Stimulated activated naive CD8-positive, alpha-beta T cell treated with anti-CD3 and anti-CD28 coated beads, Interleukin-15, amount 100 ng/mL, for 72 hours (primary cell): ENCODE data around the gene MOB3B.

ENCODE experiments used
- ATAC-seq: fragments of 150-1000 bp; cut with Tn5 transposase; 2 replicates; pipeline ENCODE4 v1.10.0; 2021; ENCODE audit warnings: mild to moderate bottlenecking, moderate library complexity
- DNase-seq, 2 donors: peaks; one replicate each; pipeline ENCODE4 v3.0.0; 2021 to 2022
- H3K27ac Mint-ChIP-seq, 2 donors: one replicate each; pipeline ENCODE4 v1.8.0; 2022; ENCODE audit warnings: mild to moderate bottlenecking in 2 of 2, mixed read lengths in 2 of 2, moderate library complexity in 2 of 2
- H3K27me3 Mint-ChIP-seq: one replicate; pipeline ENCODE4 v1.8.0; 2022; ENCODE audit warnings: mixed read lengths
- H3K4me1 Mint-ChIP-seq: one replicate; pipeline ENCODE4 v1.8.0; 2022; ENCODE audit warnings: mild to moderate bottlenecking, mixed read lengths
- H3K4me3 Mint-ChIP-seq, 2 donors: one replicate each; pipeline ENCODE4 v1.8.0; 2022; ENCODE audit warnings: mild to moderate bottlenecking in 2 of 2, mixed read lengths in 2 of 2, moderate library complexity in 1 of 2
- H3K9me3 Mint-ChIP-seq, 2 donors: one replicate each; pipeline ENCODE4 v1.8.0; 2022; ENCODE audit warnings: mixed read lengths in 2 of 2

The MOB3B gene

GRCh38 chr9:27529316-27530278 lies at the start of gene MOB3B:
MOB3B (minus strand) TSS chr9:27529814; CDS start chr9:27455550, 74,264 bp downstream.
- Mint-ChIP-seq H3K9me3 (no peaks in the 10 kb centered on the region), H3K27me3 (peaks cover 28% of the 10 kb centered on the region), H3K27ac (peak within 1 kb of the TSS; percentile 77 to 82), H3K4me3 (peak within 1 kb of the TSS; percentile 89 to 91), H3K4me1 (peaks cover 19% of the 10 kb centered on the region)
- ATAC-seq (peak; percentile 89), DNase-seq (peak; percentile 79 to 80)

GRCh38 chr9:27573634-27574590 lies 44.3 kb upstream of the MOB3B start:
- Mint-ChIP-seq H3K27me3 (no peaks in the 10 kb centered on the region), H3K27ac (peak overlapping the region; percentile 100), H3K4me1 (peaks cover 26% of the 10 kb centered on the region), H3K4me3 (peak overlapping the region; percentile 89 to 95), H3K9me3 (peaks cover 12 to 13% of the 10 kb centered on the region in 2 donors)
- ATAC-seq (peak; percentile 84), DNase-seq (peak; percentile 91 to 96)

GRCh38 chr9:27572918-27573633 lies 43.5 kb upstream of the MOB3B start, which contains the start of gene C9orf72:
C9orf72 (minus strand) TSS chr9:27573481; CDS start chr9:27567120, 6,361 bp downstream.
- H3K4me3 Mint-ChIP-seq = peak within 1 kb of the TSS; percentile 89 to 95
- peak; percentile 86 to 92 for DNase-seq
- peak; percentile 81 for ATAC-seq
- peaks cover 26% of the 10 kb centered on the region for H3K4me1 Mint-ChIP-seq
- peaks cover 3 to 10% of the 10 kb centered on the region in 2 donors for H3K9me3 Mint-ChIP-seq
- H3K27me3 Mint-ChIP-seq = no peaks in the 10 kb centered on the region
- peak within 1 kb of the TSS; percentile 100 for H3K27ac Mint-ChIP-seq

GRCh38 chr9:27572566-27572917 lies 42.9 kb upstream of the MOB3B start:
- H3K9me3 Mint-ChIP-seq = peaks cover 0 to 8% of the 10 kb centered on the region in 2 donors
- DNase-seq (no peak), ATAC-seq (peak; percentile 75)
- H3K4me3 Mint-ChIP-seq = peak overlapping the region; percentile 86 to 95
- peaks cover 27% of the 10 kb centered on the region for H3K4me1 Mint-ChIP-seq
- no peaks in the 10 kb centered on the region for H3K27me3 Mint-ChIP-seq
- peak overlapping the region; percentile 97 to 98 for H3K27ac Mint-ChIP-seq

- DNase-seq = no peak
- Mint-ChIP-seq H3K4me1 (peaks cover 31% of the 10 kb centered on the region), H3K27ac (peak overlapping the region; percentile 97 to 98), H3K9me3 (peaks cover 0 to 8% of the 10 kb centered on the region in 2 donors), H3K27me3 (no peaks in the 10 kb centered on the region), H3K4me3 (peak overlapping the region; percentile 86 to 95)
- no peak for ATAC-seq
These were observed 42.4 kb upstream of the MOB3B start for GRCh38 chr9:27572061-27572460.

GRCh38 chr9:27571011-27571410 lies 41.4 kb upstream of the MOB3B start:
- H3K4me1 Mint-ChIP-seq = peaks cover 37% of the 10 kb centered on the region
- H3K9me3 Mint-ChIP-seq = peaks cover 0 to 8% of the 10 kb centered on the region in 2 donors
- H3K27me3 Mint-ChIP-seq = no peaks in the 10 kb centered on the region
- DNase-seq (no peak), ATAC-seq (no peak)
- no peak overlapping the region for H3K27ac Mint-ChIP-seq
- no peak overlapping the region for H3K4me3 Mint-ChIP-seq

- DNase-seq (no peak), ATAC-seq (no peak)
- Mint-ChIP-seq H3K27me3 (no peaks in the 10 kb centered on the region), H3K4me1 (peaks cover 42% of the 10 kb centered on the region), H3K27ac (no peak overlapping the region), H3K9me3 (peaks cover 0 to 1% of the 10 kb centered on the region in 2 donors), H3K4me3 (no peak overlapping the region)
These were observed 39.8 kb upstream of the MOB3B start for GRCh38 chr9:27569406-27569805.

- ATAC-seq (no peak), DNase-seq (no peak)
- H3K27me3 Mint-ChIP-seq = no peaks in the 10 kb centered on the region
- no peak overlapping the region for H3K4me3 Mint-ChIP-seq
- H3K9me3 Mint-ChIP-seq = no peaks in the 10 kb centered on the region
- no peak overlapping the region for H3K27ac Mint-ChIP-seq
- H3K4me1 Mint-ChIP-seq = peaks cover 31% of the 10 kb centered on the region
These were observed 36.5 kb upstream of the MOB3B start for GRCh38 chr9:27566118-27566517.

- no peak for DNase-seq
These were observed 36.1 kb upstream of the MOB3B start for GRCh38 chr9:27565696-27566095.

GRCh38 chr9:27564670-27565069 lies 35.1 kb upstream of the MOB3B start:
- H3K4me3 Mint-ChIP-seq = peak overlapping the region in 1 of 2 donors; percentile 12
- ATAC-seq (no peak), DNase-seq (no peak)
- no peaks in the 10 kb centered on the region for H3K9me3 Mint-ChIP-seq
- H3K4me1 Mint-ChIP-seq = peaks cover 31% of the 10 kb centered on the region
- H3K27me3 Mint-ChIP-seq = no peaks in the 10 kb centered on the region
- peak overlapping the region in 1 of 2 donors; percentile 13 for H3K27ac Mint-ChIP-seq

More at GRCh38 chr9:27565696-27566095, 36.1 kb upstream of the MOB3B start:
- no peak for ATAC-seq
- Mint-ChIP-seq H3K4me3 (no peak overlapping the region), H3K4me1 (peaks cover 31% of the 10 kb centered on the region), H3K27ac (no peak overlapping the region), H3K27me3 (no peaks in the 10 kb centered on the region), H3K9me3 (no peaks in the 10 kb centered on the region)

GRCh38 chr9:27563738-27564430 lies 34.3 kb upstream of the MOB3B start:
- H3K4me3 Mint-ChIP-seq = no peak overlapping the region
- peak overlapping the region in 1 of 2 donors; percentile 80 for H3K27ac Mint-ChIP-seq
- no peaks in the 10 kb centered on the region for H3K9me3 Mint-ChIP-seq
- DNase-seq (no peak), ATAC-seq (no peak)
- no peaks in the 10 kb centered on the region for H3K27me3 Mint-ChIP-seq
- peaks cover 31% of the 10 kb centered on the region for H3K4me1 Mint-ChIP-seq

- Mint-ChIP-seq H3K27ac (no peak overlapping the region), H3K4me1 (peaks cover 22% of the 10 kb centered on the region), H3K9me3 (no peaks in the 10 kb centered on the region), H3K27me3 (no peaks in the 10 kb centered on the region), H3K4me3 (no peak overlapping the region)
- ATAC-seq (no peak), DNase-seq (no peak)
These were observed 32.1 kb upstream of the MOB3B start for GRCh38 chr9:27561685-27562084.

GRCh38 chr9:27560457-27560856 lies 30.8 kb upstream of the MOB3B start:
- no peaks in the 10 kb centered on the region for H3K27me3 Mint-ChIP-seq
- no peaks in the 10 kb centered on the region for H3K9me3 Mint-ChIP-seq
- ATAC-seq (no peak), DNase-seq (no peak)
- H3K4me1 Mint-ChIP-seq = peaks cover 18% of the 10 kb centered on the region
- no peak overlapping the region for H3K27ac Mint-ChIP-seq
- no peak overlapping the region for H3K4me3 Mint-ChIP-seq

- Mint-ChIP-seq H3K4me3 (no peak overlapping the region), H3K27ac (no peak overlapping the region), H3K4me1 (peaks cover 6% of the 10 kb centered on the region), H3K27me3 (no peaks in the 10 kb centered on the region), H3K9me3 (no peaks in the 10 kb centered on the region)
- DNase-seq = no peak
- ATAC-seq = no peak
These were observed 28.7 kb upstream of the MOB3B start for GRCh38 chr9:27558307-27558706.
